ENCODE data around the gene RIOK3. TPM values are rescaled to one million over a fixed set of nuclear protein-coding genes. Genes with fewer than 3 reads are reported as not detected.
A peak's percentile ranks its signal among the peaks of the same experiment; 100 is the strongest.

RIOK3 gene
- total RNA-seq, 1 experiment from 2014 or later, result 20.5 TPM

DNA sequence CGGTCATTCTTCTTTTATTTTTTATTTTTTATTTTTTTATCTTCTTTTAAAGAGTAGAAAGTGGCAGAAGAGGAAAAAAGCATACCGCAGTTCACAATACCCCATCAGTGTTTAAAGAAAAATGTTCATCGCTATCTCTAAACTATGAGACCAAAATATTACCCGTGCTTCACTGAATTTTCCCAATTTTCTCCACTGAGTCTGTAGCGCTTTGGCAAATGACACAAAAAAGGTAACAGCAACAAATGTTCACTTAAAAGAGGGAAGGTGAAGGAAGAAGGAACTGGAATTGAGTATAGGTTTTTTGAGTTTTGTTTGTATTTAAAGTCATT lies 15.1 kb upstream of the RIOK3 start:
- Histone ChIP-seq H3K36me3 (no peaks in the 10 kb centered on the region), H3K4me3 (peak overlapping the region; percentile 72), H3K27me3 (no peaks in the 10 kb centered on the region), H3K9me3 (replicated peaks) (no peaks in the 10 kb centered on the region), H3K27ac (no peak overlapping the region; the same call in 1 of the 2 replicates), H3K4me1 (no peaks in the 10 kb centered on the region)
- no peak for DNase-seq

DNA sequence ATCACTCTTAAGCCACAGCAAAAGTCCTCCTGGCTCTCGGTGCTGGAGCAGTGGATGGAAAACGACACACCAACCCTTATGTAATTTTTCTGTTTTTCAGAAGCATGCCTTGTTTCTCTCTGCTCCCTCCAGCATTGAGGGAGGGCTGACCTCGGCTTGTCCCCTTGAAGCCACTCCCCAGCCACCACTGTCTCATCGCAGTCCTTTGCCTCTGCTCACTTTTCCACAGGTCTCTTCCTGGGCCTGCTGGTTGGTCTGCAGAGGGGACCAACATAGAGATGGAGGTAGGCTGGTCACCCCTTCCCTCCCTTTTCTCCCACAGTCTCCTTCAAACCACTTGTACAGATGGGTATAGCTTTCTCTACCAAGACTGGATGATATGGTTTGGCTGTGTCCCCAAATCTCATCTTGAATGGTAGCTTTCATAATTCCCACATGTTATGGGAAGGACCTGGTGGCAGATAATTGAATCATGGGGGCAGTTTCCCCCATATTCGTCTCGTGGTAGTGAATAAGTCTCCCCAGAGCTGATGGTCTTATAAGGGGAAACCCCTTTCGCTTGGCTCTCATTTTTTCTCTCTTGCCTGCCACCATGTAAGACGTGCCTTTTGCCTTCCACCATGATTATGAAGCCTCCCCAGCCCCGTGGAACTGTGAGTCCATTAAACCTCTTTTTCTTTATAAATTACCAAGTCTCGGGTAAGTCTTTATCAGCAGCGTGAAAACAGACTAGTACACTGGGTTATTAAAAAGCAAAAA lies 14.3 kb upstream of the RIOK3 start:
- H3K4me3 ChIP-seq, result peak overlapping the region; percentile 72
- H3K36me3 ChIP-seq, result no peaks in the 10 kb centered on the region
- H3K27me3 ChIP-seq, result no peaks in the 10 kb centered on the region
- H3K9me3 ChIP-seq (replicated peaks), result no peaks in the 10 kb centered on the region
- no peaks in the 10 kb centered on the region for H3K4me1 ChIP-seq
- DNase-seq, result no peak
- no peak overlapping the region for H3K27ac ChIP-seq

DNA sequence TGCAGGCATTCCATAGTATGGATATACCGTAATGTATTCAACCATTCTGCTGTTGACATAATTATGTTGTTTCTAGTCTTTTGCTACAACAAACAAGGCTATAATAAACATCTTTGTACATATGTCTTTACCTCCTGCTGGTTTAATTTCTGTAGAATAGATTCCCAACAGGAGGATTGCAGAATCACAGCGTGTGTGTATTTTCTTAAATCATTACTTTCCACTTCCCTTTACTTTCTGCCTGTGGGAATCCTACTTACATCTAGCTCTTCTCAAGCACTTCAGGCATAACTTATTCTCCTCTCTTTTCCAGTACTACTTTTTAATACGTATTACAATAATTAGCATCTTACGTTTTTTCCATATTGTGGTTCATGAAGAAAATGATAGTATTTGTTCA lies 13.0 kb upstream of the RIOK3 start:
- H3K4me1 ChIP-seq, result no peaks in the 10 kb centered on the region
- no peaks in the 10 kb centered on the region for H3K9me3 ChIP-seq (replicated peaks)
- H3K27me3 ChIP-seq, result no peaks in the 10 kb centered on the region
- DNase-seq, result no peak
- H3K27ac ChIP-seq, result no peak overlapping the region
- no peaks in the 10 kb centered on the region for H3K36me3 ChIP-seq
- H3K4me3 ChIP-seq, result no peak overlapping the region

DNA sequence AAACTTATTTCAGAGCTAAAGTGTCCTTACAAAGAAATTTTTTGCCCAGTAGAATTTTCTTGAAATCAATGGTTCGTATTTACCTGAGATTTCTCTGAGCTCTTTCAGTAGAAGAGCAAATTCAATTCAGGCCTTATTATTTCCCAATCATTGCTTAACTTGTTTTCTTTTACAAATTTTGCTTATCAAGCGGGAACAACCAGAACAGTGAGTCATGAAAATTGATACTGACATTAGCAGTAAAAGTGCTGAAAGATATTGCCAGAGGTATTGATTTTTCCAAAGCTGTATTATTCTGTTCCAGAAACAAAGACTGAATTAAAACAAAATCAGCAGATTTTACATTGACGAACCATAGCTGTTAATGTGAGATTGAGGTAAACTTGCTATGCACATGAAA lies 10.1 kb upstream of the RIOK3 start:
- no peak overlapping the region for H3K4me3 ChIP-seq
- no peak for DNase-seq
- no peaks in the 10 kb centered on the region for H3K27me3 ChIP-seq
- H3K27ac ChIP-seq, result no peak overlapping the region
- H3K4me1 ChIP-seq, result no peaks in the 10 kb centered on the region
- H3K36me3 ChIP-seq, result no peaks in the 10 kb centered on the region
- no peaks in the 10 kb centered on the region for H3K9me3 ChIP-seq (replicated peaks)

DNA sequence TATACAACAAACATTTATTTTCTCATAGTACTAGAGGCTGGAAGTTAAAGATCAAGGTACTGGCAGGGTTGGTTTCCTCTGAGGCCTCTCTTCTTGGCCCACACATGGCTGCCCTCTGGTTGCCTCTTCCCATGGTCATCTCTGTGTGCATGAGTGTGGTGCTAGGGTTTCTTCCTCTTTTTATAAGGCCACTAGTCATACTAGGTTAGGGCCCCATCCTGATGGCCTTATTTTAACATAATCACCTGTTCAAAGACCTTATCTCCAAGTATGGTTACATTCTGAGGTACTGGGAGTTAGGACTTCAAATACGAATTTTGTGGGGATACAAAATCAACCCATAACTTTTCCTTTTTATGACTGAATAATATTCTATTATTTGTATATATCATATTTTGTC lies 4.8 kb upstream of the RIOK3 start:
- no peak for DNase-seq
- Histone ChIP-seq H3K9me3 (replicated peaks) (no peaks in the 10 kb centered on the region), H3K4me3 (no peak overlapping the region), H3K27ac (no peak overlapping the region), H3K4me1 (no peaks in the 10 kb centered on the region), H3K36me3 (no peaks in the 10 kb centered on the region), H3K27me3 (no peaks in the 10 kb centered on the region)

DNA sequence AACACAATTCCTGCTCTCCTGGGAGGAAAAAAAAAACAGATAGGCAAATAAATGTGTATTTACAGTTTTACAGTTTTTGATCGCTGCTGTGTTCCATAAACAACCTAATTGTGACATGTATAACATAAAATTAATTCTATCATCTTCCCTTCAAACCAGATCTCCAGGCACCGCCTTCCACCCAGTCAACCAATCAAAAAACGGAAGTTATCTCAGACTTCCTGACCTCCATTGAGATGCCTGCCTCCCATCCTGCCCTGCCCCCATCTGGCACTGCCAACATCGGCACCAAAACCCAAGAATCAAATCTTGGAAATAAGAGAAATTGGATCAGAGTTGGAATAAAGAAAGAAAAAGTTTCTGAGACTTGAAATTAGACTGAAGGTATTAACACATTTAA lies 3.1 kb upstream of the RIOK3 start:
- Histone ChIP-seq H3K4me1 (no peaks in the 10 kb centered on the region), H3K9me3 (replicated peaks) (no peaks in the 10 kb centered on the region), H3K36me3 (no peaks in the 10 kb centered on the region), H3K27ac (no peak overlapping the region), H3K4me3 (no peak overlapping the region), H3K27me3 (no peaks in the 10 kb centered on the region)
- peak in 1 of 2 experiments; percentile 1 for DNase-seq

DNA sequence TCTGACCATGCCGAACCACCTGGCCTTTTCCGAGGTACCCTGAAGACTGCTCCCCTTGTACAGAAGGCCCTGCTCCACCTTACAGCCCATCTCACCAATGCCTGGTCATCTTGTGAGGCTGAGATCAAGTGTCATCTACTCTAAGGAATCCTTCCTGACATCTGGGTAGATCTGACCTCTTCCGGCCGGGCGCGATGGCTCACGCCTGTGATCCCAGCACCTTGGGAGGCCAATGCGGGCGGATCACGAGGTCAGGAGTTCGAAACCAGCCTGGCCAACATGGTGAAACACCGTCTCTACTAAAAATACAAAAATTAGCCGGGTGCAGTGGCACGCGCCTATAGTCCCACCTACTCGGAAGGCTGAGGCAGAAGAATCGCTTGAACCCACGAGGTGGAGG lies 2.1 kb upstream of the RIOK3 start:
- H3K27ac ChIP-seq, result no peak overlapping the region
- H3K36me3 ChIP-seq, result no peaks in the 10 kb centered on the region
- no peak overlapping the region for H3K4me3 ChIP-seq
- H3K27me3 ChIP-seq, result no peaks in the 10 kb centered on the region
- no peaks in the 10 kb centered on the region for H3K4me1 ChIP-seq
- H3K9me3 ChIP-seq (replicated peaks), result no peaks in the 10 kb centered on the region
- DNase-seq, result no peak

DNA sequence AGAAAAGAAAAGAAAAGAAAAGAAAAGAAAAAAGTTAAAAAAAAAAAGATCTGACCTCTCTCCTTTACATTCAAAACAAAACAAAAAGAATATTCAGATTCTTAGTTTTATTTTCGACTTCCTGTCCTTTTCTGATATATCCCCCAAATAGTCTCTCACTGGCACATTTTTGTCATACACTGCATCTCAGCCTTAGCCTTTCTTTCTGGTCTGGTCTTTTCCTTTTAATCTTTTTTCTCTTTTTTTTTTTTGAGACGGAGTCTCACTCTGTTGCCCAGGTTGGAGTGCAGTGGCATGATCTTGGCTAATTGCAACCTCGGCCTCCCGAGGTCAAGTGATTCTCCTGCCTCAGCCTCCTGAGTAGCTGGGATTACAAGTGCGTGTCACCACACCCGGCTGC lies 1.6 kb upstream of the RIOK3 start:
- no peaks in the 10 kb centered on the region for H3K4me1 ChIP-seq
- no peaks in the 10 kb centered on the region for H3K9me3 ChIP-seq (replicated peaks)
- DNase-seq, result no peak
- no peaks in the 10 kb centered on the region for H3K36me3 ChIP-seq
- H3K27me3 ChIP-seq, result no peaks in the 10 kb centered on the region
- no peak overlapping the region for H3K4me3 ChIP-seq
- no peak overlapping the region for H3K27ac ChIP-seq

DNA sequence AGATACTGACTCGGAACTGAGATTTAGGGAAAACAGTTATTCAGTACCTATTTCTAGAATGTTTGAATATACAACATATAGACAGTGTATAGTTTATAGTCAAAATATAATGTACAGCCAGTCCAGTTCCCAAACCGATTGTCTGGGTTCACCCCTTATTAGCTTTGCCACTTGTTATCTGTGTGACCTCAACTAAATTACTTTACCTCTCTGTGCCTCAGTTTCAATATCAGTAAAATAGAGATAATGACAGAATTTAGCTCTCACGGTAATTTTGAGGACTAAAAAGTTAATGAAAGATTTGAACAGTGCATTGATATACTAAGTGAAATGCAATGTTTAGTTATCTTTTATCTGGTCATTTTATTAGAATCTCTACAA lies 750 bp upstream of the RIOK3 start:
- peak overlapping the region; percentile 71 for H3K27ac ChIP-seq
- H3K4me3 ChIP-seq, result peak overlapping the region; percentile 86
- DNase-seq, result no peak
- H3K27me3 ChIP-seq, result no peaks in the 10 kb centered on the region
- no peaks in the 10 kb centered on the region for H3K4me1 ChIP-seq
- no peaks in the 10 kb centered on the region for H3K9me3 ChIP-seq (replicated peaks)
- no peaks in the 10 kb centered on the region for H3K36me3 ChIP-seq

DNA sequence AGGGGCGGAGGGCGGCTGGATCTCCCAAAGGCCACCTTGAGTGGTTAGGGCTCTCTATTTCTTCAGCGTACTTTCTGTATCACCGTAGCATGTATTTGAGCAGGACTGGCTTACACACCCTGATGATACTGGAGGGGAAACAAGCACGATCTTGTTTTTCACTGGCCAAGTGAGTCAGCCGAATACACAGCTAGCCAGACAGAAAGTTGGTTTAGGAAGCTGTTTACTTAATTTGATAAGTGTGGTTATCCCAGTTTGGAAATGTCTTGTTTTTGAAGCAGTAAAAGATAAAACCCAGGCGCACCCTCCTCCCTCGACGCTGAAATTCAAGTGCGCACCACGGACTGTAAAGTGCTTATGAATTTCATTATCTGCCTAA lies 582 bp downstream of the RIOK3 start:
- no peak for DNase-seq
- no peaks in the 10 kb centered on the region for H3K4me1 ChIP-seq
- H3K9me3 ChIP-seq (replicated peaks), result no peaks in the 10 kb centered on the region
- H3K4me3 ChIP-seq, result peak overlapping the region; percentile 86
- no peaks in the 10 kb centered on the region for H3K27me3 ChIP-seq
- H3K36me3 ChIP-seq, result no peaks in the 10 kb centered on the region
- peak overlapping the region; percentile 71 for H3K27ac ChIP-seq

DNA sequence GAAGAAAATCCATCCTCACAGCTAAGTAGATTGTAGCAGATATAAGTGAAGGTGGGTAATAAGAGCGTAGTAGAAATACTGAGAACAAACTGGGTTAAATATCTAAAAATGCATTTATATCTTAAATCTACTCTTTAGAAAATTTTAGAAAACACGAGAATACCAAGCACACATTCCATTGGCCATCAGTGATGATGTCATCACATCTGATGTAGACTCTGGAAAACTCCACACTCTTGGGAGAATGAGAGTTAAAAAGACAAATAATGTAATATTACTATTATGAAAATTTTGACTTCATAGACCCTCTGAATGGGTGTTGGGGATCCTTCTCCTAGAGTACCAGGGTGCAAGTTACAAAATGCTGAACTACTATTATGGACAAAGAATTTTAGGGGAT lies 3.7 kb downstream of the RIOK3 start:
- no peaks in the 10 kb centered on the region for H3K4me1 ChIP-seq
- H3K27ac ChIP-seq, result no peak overlapping the region
- no peaks in the 10 kb centered on the region for H3K27me3 ChIP-seq
- DNase-seq, result no peak
- no peak overlapping the region for H3K4me3 ChIP-seq
- H3K36me3 ChIP-seq, result no peaks in the 10 kb centered on the region
- no peaks in the 10 kb centered on the region for H3K9me3 ChIP-seq (replicated peaks)

DNA sequence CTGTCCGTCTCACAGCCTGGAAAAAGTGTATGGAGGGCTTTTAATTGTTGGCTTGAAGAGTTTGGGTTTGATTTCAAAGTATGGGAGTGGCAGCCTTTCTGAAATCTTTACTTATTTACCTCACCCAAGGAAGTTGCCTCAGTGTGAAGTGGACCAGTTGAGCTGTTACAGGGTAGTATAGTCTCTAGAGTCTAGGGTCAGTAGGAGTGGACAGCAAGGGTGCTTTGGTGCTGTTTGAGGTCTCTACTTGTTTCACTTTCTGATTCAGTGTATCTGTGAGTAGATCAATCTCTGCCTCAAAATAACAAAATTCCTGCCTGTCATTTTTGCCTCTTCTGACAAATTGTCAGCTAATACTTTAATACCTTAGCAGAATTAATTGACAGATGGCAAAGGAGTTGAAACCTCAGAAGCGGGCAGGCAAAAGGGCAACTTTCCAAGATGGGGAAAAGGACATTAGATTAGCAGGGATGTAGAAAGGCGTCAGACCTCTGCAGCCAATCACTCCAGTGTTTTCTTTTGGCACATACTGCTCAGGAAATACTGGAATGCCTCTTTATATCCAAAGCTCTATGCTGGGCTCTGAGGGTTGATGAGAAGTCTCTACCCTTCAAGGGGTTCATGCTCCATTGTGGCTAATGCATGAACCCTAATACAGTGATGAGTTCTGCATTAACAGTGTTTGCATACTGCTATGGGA lies 5.9 kb downstream of the RIOK3 start:
- no peak for DNase-seq
- Histone ChIP-seq H3K27me3 (no peaks in the 10 kb centered on the region), H3K36me3 (no peaks in the 10 kb centered on the region), H3K4me3 (no peak overlapping the region), H3K9me3 (replicated peaks) (no peaks in the 10 kb centered on the region), H3K27ac (no peak overlapping the region), H3K4me1 (no peaks in the 10 kb centered on the region)

DNA sequence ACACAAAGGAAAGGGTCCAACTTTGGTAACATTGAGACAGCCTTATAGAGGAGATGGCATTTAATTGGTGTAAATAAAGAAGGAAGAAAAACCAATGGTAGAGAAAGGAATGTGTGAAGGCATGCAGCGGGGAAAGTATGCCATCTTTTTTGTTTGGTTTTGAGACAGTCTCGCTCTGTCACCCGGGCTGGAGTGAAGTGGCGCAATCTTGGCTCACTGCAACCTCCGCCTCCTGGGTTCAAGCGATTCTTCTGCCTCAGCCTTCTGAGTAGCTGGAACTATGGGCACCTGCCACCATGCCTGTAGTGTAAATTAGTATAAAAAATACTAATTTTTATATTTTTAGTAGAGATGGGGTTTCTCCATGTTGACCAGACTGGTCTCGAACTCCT lies 6.4 kb downstream of the RIOK3 start:
- DNase-seq, result no peak
- 0 out of 2 replicates have a peak, but pooled peaks cover 3% of the 10 kb centered on the region for H3K36me3 ChIP-seq
- H3K4me1 ChIP-seq, result no peaks in the 10 kb centered on the region
- no peaks in the 10 kb centered on the region for H3K27me3 ChIP-seq
- H3K27ac ChIP-seq, result no peak overlapping the region
- no peak overlapping the region for H3K4me3 ChIP-seq
- no peaks in the 10 kb centered on the region for H3K9me3 ChIP-seq (replicated peaks)

DNA sequence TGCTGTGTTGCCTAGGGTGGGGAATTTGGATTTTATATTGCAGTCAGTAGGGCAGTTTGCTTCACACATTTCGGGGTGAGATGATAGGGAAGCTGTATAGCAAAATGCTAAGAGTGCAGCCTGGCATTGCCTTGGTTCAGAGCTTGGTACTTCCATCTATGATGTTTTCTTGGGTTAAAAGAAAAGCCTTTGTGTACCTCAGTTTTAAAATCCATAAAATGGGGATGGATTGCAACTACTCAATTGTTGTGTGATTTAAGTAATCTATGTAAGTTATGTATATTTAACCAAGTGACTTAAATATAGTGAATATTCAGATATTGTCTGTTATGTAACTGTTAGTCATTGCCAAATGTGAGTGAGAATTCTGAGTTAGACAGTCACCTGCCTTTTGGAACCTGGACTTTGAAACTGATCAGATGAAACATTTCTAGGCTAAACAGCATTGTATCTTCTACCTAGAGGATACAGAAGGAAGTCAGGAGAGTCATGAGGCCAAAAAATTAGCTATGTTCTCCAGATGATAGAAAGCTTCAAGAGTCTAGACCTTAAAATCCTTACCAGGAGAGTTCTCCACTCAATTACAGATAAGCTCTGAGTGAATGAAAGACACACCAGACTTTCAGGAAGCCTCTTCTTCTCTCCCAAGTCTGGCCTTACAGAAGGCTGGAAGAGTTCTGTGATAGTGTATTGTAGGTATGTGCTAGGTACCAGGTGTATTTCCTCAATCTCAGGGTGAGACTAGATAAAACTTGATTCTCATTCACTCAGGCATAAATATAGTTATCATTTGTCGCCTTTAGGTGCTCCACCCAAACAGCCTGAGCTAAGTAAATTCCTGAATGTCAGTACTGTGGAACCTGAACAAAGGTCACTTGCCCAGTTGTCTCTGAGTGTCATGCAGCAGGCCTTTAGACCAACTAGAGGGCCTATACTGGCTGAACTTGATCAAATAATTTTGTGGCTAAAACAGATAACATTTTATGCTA lies 7.5 kb downstream of the RIOK3 start:
- no peaks in the 10 kb centered on the region for H3K9me3 ChIP-seq (replicated peaks)
- H3K36me3 ChIP-seq, result 0 out of 2 replicates have a peak, but pooled peaks cover 3% of the 10 kb centered on the region

DNA sequence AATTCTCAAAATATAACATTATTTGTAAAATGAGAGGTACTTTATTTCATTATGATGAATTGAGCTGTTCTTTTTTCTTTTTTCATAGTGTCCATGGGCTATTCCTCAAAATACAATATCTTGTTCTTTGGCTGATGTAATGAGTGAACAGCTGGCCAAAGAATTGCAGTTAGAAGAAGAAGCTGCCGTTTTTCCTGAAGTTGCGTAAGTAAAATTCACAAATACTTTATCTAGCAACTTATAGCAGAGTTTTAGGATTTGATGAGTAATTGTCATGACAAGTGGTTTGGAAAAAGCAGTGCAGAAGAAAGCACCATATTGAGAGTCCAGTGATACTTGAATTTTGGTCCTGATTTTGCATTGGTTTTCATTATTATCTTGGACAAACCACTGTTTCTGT lies 9.8 kb downstream of the RIOK3 start:
- H3K36me3 ChIP-seq, result 0 out of 2 replicates have a peak, but pooled peaks cover 5% of the 10 kb centered on the region

More for the DNA sequence above, 7.5 kb downstream of the RIOK3 start:
- H3K27ac ChIP-seq, result no peak overlapping the region
- no peak overlapping the region for H3K4me3 ChIP-seq
- no peaks in the 10 kb centered on the region for H3K27me3 ChIP-seq
- DNase-seq, result no peak
- H3K4me1 ChIP-seq, result no peaks in the 10 kb centered on the region

More for the DNA sequence above, 9.8 kb downstream of the RIOK3 start:
- no peaks in the 10 kb centered on the region for H3K9me3 ChIP-seq (replicated peaks)
- H3K4me3 ChIP-seq, result no peak overlapping the region
- no peaks in the 10 kb centered on the region for H3K27me3 ChIP-seq
- no peaks in the 10 kb centered on the region for H3K4me1 ChIP-seq
- DNase-seq, result no peak
- no peak overlapping the region for H3K27ac ChIP-seq

Measured in SJCRH30 (cell line).